Osteoblast (primary cell): ENCODE data around the gene RYR2. TPM values are rescaled to one million over a fixed set of nuclear protein-coding genes. Genes with fewer than 3 reads are reported as not detected.

ENCODE experiments used
- DNase-seq: peaks from one replicate; pipeline ENCODE4 v3.0.0; 2011; ENCODE audit warnings: low spot score, mixed read lengths; ENCODE audit not compliant: insufficient read length; ENCODE audit errors: missing footprints
- H2AFZ ChIP-seq: 2 replicates; pipeline ENCODE4 v1.6.0; 2011; ENCODE audit warnings: mild to moderate bottlenecking, low read length
- H3K27ac ChIP-seq: 2 replicates; pipeline ENCODE4 v1.5.1; 2011; ENCODE audit warnings: mild to moderate bottlenecking, low read depth, low read length, moderate library complexity
- H3K27me3 ChIP-seq: 2 replicates; pipeline ENCODE4 v1.6.0; 2012; ENCODE audit warnings: mild to moderate bottlenecking, control low read depth, inconsistent platforms, low read length, moderate library complexity; ENCODE audit not compliant: insufficient read depth
- H3K36me3 ChIP-seq: 2 replicates; pipeline ENCODE4 v1.5.1; 2011; ENCODE audit warnings: mild to moderate bottlenecking, low read length, control low read depth, moderate library complexity; ENCODE audit not compliant: insufficient read depth
- H3K4me1 ChIP-seq: 2 replicates; pipeline ENCODE4 v1.5.1; 2011; ENCODE audit warnings: mild to moderate bottlenecking, low read length, control low read depth, moderate library complexity; ENCODE audit not compliant: insufficient read depth
- H3K4me2 ChIP-seq: 2 replicates; pipeline ENCODE4 v1.6.0; 2011; ENCODE audit warnings: mild to moderate bottlenecking, low read length; ENCODE audit not compliant: insufficient read depth
- H3K4me3 ChIP-seq: fragments of 200-600 bp; sonication (generic); 3 replicates; pipeline ENCODE4 v1.5.1; 2012; ENCODE audit warnings: mild to moderate bottlenecking, low read length, inconsistent platforms; ENCODE audit not compliant: insufficient read depth
- H3K79me2 ChIP-seq: 2 replicates; pipeline ENCODE4 v1.6.0; 2012; ENCODE audit warnings: mild to moderate bottlenecking, low read length, control low read depth, inconsistent platforms; ENCODE audit not compliant: insufficient read depth
- H3K9me3 ChIP-seq: 2 replicates; pipeline ENCODE4 v1.5.1; 2011; ENCODE audit warnings: low read depth, low read length, control low read depth
- H4K20me1 ChIP-seq: 2 replicates; pipeline ENCODE4 v1.6.0; 2012; ENCODE audit warnings: mild to moderate bottlenecking, low read length, control low read depth; ENCODE audit not compliant: insufficient read depth
- total RNA-seq: library from RNA; depleted of rRNA; stranded (reverse); fragments of >200 nt; gene quantifications from 2 replicates; pipeline ENCODE4 v1.2.3, GENCODE V29; 2012
- TF ChIP-seq, protein P1 (sequence below): IDR thresholded peaks from 2 replicates; pipeline ENCODE4 v1.5.1; 2011; ENCODE audit warnings: mild to moderate bottlenecking, low read depth, low read length, moderate library complexity; ENCODE audit errors: extremely low read depth

RYR2 gene
- total RNA-seq, 1 donor: not detected

DNA sequence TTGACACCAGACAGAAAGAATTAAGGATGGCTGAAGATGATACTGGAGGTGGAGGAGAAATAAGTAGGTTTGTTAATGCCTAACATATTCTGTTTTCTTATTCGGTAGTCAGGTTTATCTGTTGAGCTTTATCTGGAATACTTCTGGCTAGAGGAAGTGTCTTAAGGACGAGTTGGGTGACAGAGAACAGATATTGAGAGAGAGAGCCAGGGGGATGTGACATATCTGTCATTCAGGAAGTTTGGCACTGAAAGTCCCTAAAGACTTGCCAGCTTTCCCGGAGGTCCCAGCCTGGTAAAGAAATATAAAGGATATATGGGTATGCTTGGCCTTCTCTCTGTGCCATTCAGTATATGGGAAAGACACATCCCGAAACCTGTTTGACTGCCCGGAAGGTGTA lies 568.2 kb downstream of the RYR2 start:
- H3K27ac ChIP-seq: no peak overlapping the region
- no peaks in the 10 kb centered on the region for H3K27me3 ChIP-seq
- DNase-seq: peak; percentile 11
- H3K4me3 ChIP-seq: no peak overlapping the region
- H3K4me2 ChIP-seq: no peak overlapping the region
- no peaks in the 10 kb centered on the region for H3K79me2 ChIP-seq
- no peaks in the 10 kb centered on the region for H3K9me3 ChIP-seq
- no peak overlapping the region for H2AFZ ChIP-seq
- no peaks in the 10 kb centered on the region for H3K4me1 ChIP-seq
- H3K36me3 ChIP-seq: no peaks in the 10 kb centered on the region
- TF ChIP-seq, protein P1, sequence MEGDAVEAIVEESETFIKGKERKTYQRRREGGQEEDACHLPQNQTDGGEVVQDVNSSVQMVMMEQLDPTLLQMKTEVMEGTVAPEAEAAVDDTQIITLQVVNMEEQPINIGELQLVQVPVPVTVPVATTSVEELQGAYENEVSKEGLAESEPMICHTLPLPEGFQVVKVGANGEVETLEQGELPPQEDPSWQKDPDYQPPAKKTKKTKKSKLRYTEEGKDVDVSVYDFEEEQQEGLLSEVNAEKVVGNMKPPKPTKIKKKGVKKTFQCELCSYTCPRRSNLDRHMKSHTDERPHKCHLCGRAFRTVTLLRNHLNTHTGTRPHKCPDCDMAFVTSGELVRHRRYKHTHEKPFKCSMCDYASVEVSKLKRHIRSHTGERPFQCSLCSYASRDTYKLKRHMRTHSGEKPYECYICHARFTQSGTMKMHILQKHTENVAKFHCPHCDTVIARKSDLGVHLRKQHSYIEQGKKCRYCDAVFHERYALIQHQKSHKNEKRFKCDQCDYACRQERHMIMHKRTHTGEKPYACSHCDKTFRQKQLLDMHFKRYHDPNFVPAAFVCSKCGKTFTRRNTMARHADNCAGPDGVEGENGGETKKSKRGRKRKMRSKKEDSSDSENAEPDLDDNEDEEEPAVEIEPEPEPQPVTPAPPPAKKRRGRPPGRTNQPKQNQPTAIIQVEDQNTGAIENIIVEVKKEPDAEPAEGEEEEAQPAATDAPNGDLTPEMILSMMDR: no peak
- H4K20me1 ChIP-seq: no peaks in the 10 kb centered on the region

DNA sequence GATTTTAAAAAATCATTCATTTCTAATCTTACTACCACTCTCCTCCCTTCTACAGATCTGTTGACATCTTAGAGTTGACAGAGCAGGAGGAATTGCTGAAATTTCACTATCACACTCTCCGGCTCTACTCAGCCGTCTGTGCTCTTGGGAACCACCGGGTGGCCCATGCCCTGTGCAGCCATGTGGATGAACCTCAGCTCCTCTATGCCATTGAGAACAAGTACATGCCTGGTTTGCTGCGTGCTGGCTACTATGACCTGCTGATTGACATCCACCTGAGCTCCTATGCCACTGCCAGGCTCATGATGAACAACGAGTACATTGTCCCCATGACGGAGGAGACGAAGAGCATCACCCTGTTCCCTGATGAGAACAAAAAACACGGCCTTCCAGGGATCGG lies 572.0 kb downstream of the RYR2 start:
- Histone ChIP-seq H3K9me3 (peaks cover 2% of the 10 kb centered on the region), H3K4me2 (no peak overlapping the region), H3K79me2 (no peaks in the 10 kb centered on the region), H3K27ac (no peak overlapping the region), H3K4me1 (no peaks in the 10 kb centered on the region), H4K20me1 (no peaks in the 10 kb centered on the region), H3K27me3 (no peaks in the 10 kb centered on the region), H2AFZ (no peak overlapping the region), H3K4me3 (no peak overlapping the region), H3K36me3 (no peaks in the 10 kb centered on the region)
- TF ChIP-seq, protein P1: no peak
- no peak for DNase-seq

DNA sequence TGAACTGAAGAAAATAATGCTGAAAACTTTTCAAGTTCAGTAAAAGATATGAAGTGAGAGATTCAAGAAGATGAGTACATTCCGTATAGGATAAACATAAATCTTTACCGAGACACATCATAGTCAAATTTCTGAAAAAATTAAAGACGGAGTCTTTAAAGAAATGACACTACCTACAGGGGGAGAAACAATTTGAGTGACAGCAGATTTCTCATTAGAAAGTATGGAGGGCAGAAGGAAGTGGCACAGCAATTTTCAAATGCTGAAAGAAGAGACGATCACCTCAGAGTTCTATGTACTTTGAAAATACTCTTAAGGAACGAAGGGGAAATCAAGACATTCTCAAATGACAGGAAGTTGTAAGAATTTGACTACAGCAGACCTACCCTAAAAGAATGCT lies 577.6 kb downstream of the RYR2 start:
- no peaks in the 10 kb centered on the region for H3K27me3 ChIP-seq
- TF ChIP-seq, protein P1: no peak
- H3K4me3 ChIP-seq: no peak overlapping the region
- no peak overlapping the region for H3K4me2 ChIP-seq
- H3K36me3 ChIP-seq: no peaks in the 10 kb centered on the region
- peaks cover 2% of the 10 kb centered on the region for H3K9me3 ChIP-seq
- H4K20me1 ChIP-seq: no peaks in the 10 kb centered on the region
- H3K79me2 ChIP-seq: no peaks in the 10 kb centered on the region
- no peak overlapping the region for H3K27ac ChIP-seq
- no peak for DNase-seq
- no peaks in the 10 kb centered on the region for H3K4me1 ChIP-seq
- H2AFZ ChIP-seq: no peak overlapping the region

DNA sequence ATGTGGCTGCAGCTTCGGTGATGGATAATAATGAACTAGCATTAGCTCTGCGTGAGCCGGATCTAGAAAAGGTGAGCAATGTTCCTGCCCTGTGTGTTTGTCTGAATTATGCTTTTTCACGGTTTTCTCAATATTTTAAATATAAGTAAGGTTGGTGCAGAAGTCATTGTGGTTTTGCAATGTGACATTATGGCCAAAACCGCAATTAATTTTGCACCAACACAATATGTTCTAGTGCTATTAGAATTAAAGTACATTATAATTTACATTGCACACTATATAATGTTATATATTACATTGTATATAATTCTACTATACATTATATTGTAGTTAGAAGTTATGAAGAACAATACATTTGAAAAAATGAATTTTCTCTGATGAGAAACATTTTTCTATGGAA lies 592.9 kb downstream of the RYR2 start:
- Histone ChIP-seq H4K20me1 (no peaks in the 10 kb centered on the region), H3K4me3 (no peak overlapping the region), H3K9me3 (peaks cover 2% of the 10 kb centered on the region), H3K27me3 (no peaks in the 10 kb centered on the region), H3K4me1 (no peaks in the 10 kb centered on the region), H3K4me2 (no peak overlapping the region), H2AFZ (no peak overlapping the region), H3K36me3 (no peaks in the 10 kb centered on the region), H3K27ac (no peak overlapping the region), H3K79me2 (no peaks in the 10 kb centered on the region)
- TF ChIP-seq, protein P1: no peak
- no peak for DNase-seq
